Ishikawa (cell line): ENCODE measurements around the gene GIMAP8.

Experiments
- CEBPB ChIP-seq: IDR thresholded peaks from 2 replicates; pipeline ENCODE4 v1.6.1; 2012
- CREB1 ChIP-seq: IDR thresholded peaks from 2 replicates; pipeline ENCODE4 v1.6.1; 2012; ENCODE audit warnings: low read depth
- EGR1 ChIP-seq: IDR thresholded peaks from 2 replicates; pipeline ENCODE4 v1.6.1; 2012
- EP300 ChIP-seq: IDR thresholded peaks from 2 replicates; pipeline ENCODE4 v1.6.1; 2012; ENCODE audit warnings: borderline replicate concordance
- FOXM1 ChIP-seq: IDR thresholded peaks from 2 replicates; pipeline ENCODE4 v1.6.1; 2012; ENCODE audit warnings: low read depth, borderline replicate concordance
- NFIC ChIP-seq: IDR thresholded peaks from 2 replicates; pipeline ENCODE4 v1.6.1; 2012
- RAD21 ChIP-seq: IDR thresholded peaks from 2 replicates; pipeline ENCODE4 v1.6.1; 2012; ENCODE audit warnings: low read depth
- TAF1 ChIP-seq: IDR thresholded peaks from 2 replicates; pipeline ENCODE4 v1.6.1; 2012; ENCODE audit warnings: low read depth, mild to moderate bottlenecking
- TCF12 ChIP-seq: IDR thresholded peaks from 2 replicates; pipeline ENCODE4 v1.6.1; 2012; ENCODE audit warnings: low read depth
- TEAD4 ChIP-seq: IDR thresholded peaks from 2 replicates; pipeline ENCODE4 v1.6.1; 2012
- YY1 ChIP-seq: IDR thresholded peaks from 2 replicates; pipeline ENCODE4 v1.6.1; 2012; ENCODE audit warnings: low read depth
- ZBTB7A ChIP-seq: IDR thresholded peaks from 2 replicates; pipeline ENCODE4 v1.6.1; 2012; ENCODE audit warnings: low read depth
- TF ChIP-seq, protein P1 (sequence below): IDR thresholded peaks from 2 replicates; pipeline ENCODE4 v1.6.1; 2012
- TF ChIP-seq, protein P2 (sequence below): IDR thresholded peaks from 2 replicates; pipeline ENCODE4 v1.6.1; 2012
- TF ChIP-seq, protein P3 (sequence below): IDR thresholded peaks from 2 replicates; pipeline ENCODE4 v1.6.1; 2012; ENCODE audit warnings: low read depth, mild to moderate bottlenecking

The GIMAP8 gene

DNA sequence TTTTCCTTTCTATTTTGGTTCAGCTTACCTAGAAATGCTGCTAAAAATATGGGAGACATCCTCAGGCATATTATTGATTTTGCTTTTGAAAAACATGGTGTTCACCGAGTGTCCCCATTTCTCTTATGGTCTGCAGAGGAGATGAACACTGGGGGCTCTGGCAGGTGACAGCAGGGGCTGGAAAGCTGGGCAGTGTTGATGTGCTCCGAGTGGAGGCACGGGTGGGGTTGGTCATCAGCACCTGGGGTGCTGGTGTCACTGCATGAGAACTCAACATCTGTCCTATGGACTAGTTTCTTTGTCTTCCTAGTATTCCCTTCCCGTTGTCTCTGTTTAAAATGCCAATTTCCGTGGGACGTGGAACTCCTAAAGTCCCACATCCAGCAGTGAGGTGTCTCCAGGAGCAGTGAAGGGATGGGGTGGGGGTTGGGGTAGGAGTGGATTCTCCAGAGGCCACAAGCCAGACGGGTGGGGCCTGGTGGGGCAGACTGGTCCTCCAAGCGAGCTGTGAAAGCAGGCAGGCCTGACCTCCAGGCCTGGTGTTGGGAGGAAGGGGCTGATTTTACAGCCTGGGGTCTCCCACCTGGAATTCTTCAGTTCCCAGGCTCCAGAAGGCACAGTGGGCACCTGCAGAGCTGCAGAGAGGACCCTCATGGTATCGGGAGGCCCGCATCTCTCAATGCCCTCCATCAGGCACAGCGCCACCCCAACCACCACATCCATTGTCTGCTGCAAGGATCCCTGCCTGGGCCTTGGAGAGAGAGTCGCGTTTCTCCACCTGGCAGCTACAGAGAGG is 46.9 kb upstream of the GIMAP8 start:
- TF ChIP-seq RAD21 (no peak), TEAD4 (no peak), EGR1 (no peak), CEBPB (no peak), FOXM1 (no peak), TCF12 (no peak)
- TF ChIP-seq, protein P1, sequence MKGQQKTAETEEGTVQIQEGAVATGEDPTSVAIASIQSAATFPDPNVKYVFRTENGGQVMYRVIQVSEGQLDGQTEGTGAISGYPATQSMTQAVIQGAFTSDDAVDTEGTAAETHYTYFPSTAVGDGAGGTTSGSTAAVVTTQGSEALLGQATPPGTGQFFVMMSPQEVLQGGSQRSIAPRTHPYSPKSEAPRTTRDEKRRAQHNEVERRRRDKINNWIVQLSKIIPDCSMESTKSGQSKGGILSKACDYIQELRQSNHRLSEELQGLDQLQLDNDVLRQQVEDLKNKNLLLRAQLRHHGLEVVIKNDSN, result no peak

DNA sequence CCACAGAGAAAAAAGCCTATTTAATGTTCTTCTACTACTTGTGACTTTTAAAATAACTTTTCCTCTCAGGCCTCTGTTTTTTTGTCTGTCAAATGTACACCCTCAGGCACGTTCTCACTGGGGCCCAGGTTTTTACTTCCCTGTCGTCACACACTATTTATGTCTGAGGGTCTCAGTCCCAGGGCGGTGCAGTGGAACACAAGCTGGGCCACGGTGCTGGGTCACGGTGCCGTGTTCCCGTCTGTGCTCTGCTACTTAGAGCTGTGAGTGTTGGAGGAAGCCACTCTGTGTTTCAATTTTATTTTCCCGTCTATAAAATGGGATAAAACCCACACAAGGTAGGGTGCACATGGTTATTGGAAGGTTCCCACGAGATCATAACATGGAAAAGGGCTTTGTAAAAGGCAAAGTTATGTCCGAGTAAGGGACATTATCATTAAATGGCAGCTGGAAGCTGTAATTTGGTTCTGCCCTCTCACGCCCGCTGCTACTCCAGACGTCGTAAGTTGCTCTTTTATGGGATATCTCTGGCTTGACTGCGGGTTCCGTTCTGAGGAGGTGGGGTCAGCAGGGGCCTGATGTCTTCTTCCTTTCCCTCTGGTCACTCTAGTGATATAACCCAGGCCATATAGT is 46.1 kb upstream of the GIMAP8 start:
- no peak for TF ChIP-seq FOXM1
- TF ChIP-seq RAD21, result no peak
- TF ChIP-seq, protein P2, sequence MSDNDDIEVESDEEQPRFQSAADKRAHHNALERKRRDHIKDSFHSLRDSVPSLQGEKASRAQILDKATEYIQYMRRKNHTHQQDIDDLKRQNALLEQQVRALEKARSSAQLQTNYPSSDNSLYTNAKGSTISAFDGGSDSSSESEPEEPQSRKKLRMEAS, result no peak
- TF ChIP-seq CREB1, result no peak

DNA sequence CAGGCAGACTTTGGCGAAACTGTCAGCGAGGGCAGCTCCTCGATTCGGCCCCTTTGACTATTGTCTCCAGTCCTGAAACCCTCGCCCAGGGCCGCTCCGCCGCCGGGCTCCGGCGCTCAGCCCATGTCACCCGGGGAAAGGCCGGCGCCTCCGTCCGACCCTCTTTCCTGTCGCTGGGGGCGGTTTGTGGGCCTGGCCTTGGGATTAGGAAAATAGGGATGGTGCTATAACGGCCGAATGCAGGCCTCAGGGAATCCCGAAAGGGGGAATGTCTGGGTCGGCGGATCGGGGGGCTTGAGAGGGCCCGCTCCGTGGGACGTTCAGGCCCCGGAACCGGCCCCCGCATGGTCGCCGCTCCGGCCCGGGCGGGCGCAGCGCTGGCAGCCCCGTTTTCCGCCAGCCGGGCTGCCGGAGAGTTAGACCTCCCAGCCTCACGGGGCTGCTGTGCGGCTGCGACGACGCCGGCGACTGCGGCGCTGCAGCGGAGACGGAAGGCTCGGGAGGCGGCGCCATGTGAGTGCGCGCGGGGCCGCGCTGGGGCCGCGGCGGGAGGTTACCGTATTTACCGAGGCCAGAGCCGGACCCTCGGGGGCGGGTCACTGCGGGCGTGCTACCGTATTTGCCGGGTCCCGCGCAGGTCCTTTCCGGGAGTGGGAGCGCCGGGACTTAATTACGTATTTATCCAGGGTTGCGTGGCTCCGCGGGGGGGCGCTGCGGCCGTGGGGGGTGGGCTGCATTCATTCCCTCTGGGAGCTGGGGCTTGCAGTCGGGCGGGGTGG is 45.4 kb upstream of the GIMAP8 start:
- TF ChIP-seq EP300, result 0 out of 2 replicates have a peak, but pooled peaks have one; percentile 14
- TF ChIP-seq, protein P1, result 0 out of 2 replicates have a peak, but pooled peaks have one; percentile 42
- TF ChIP-seq ZBTB7A, result peak; percentile 94; the same call in 1 of the 2 replicates
- peak; percentile 49 for TF ChIP-seq TAF1
- TF ChIP-seq CEBPB, result no peak
- TF ChIP-seq, protein P2, result peak; percentile 81
- no peak for TF ChIP-seq FOXM1
- peak; percentile 84 for TF ChIP-seq YY1
- TF ChIP-seq RAD21, result peak; percentile 4; the same call in 1 of the 2 replicates

DNA sequence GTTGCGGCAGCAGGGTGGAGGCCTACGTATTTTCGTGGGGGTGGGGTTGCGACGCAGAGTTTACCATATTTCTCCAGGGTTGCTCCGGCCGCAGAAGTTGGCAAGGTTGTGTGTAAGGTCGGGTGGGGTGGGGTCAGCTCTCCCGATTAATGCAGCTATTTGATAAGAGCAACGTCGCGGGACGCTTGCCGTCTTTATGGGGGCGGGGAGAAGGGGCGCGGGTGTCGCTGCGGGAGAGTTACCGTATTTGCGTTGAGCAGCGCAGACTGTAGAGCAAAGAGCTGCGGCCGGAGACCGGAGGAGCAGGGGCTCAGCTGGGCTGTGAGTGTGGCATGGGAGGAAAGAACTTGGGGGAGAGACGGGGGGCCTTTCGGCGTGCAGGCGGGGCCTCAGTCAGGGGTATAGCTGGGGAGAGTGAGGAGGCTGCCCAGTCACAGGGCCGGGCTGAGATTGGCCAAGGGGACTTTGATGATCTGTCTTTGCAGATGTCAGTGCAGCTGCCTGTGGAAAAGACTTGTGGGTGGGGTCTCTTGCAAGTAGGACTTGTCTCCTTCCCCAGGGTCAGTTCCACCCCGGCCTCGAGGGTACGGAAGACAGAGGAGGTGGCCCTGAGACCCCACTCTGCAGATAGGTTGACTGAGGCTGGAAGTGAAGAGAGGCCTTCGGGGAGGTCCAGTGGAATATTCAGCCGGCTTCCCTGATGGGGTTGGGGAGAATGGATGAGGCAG is 44.7 kb upstream of the GIMAP8 start:
- TF ChIP-seq EP300 (no peak), TAF1 (peak; percentile 7; the same call in 1 of the 2 replicates)

DNA sequence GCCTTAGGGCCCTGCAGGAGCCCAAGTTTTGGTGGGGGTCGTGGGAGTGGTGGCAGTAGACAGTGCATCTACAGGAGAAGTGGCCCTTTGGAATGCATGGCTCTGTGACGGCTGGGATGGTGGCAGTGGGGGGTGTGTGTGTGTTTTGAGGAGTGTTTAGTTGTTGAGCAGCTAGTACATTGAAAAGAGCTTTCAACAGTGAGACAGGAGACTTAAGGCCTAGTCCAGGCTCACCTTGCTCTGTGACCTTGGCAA is 44.2 kb upstream of the GIMAP8 start:
- TF ChIP-seq, protein P3, sequence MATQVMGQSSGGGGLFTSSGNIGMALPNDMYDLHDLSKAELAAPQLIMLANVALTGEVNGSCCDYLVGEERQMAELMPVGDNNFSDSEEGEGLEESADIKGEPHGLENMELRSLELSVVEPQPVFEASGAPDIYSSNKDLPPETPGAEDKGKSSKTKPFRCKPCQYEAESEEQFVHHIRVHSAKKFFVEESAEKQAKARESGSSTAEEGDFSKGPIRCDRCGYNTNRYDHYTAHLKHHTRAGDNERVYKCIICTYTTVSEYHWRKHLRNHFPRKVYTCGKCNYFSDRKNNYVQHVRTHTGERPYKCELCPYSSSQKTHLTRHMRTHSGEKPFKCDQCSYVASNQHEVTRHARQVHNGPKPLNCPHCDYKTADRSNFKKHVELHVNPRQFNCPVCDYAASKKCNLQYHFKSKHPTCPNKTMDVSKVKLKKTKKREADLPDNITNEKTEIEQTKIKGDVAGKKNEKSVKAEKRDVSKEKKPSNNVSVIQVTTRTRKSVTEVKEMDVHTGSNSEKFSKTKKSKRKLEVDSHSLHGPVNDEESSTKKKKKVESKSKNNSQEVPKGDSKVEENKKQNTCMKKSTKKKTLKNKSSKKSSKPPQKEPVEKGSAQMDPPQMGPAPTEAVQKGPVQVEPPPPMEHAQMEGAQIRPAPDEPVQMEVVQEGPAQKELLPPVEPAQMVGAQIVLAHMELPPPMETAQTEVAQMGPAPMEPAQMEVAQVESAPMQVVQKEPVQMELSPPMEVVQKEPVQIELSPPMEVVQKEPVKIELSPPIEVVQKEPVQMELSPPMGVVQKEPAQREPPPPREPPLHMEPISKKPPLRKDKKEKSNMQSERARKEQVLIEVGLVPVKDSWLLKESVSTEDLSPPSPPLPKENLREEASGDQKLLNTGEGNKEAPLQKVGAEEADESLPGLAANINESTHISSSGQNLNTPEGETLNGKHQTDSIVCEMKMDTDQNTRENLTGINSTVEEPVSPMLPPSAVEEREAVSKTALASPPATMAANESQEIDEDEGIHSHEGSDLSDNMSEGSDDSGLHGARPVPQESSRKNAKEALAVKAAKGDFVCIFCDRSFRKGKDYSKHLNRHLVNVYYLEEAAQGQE, result no peak
- TF ChIP-seq ZBTB7A, result no peak
- TF ChIP-seq TEAD4, result no peak
- TF ChIP-seq FOXM1, result no peak
- TF ChIP-seq EGR1, result no peak
- TF ChIP-seq RAD21, result no peak
- TF ChIP-seq NFIC, result no peak

DNA sequence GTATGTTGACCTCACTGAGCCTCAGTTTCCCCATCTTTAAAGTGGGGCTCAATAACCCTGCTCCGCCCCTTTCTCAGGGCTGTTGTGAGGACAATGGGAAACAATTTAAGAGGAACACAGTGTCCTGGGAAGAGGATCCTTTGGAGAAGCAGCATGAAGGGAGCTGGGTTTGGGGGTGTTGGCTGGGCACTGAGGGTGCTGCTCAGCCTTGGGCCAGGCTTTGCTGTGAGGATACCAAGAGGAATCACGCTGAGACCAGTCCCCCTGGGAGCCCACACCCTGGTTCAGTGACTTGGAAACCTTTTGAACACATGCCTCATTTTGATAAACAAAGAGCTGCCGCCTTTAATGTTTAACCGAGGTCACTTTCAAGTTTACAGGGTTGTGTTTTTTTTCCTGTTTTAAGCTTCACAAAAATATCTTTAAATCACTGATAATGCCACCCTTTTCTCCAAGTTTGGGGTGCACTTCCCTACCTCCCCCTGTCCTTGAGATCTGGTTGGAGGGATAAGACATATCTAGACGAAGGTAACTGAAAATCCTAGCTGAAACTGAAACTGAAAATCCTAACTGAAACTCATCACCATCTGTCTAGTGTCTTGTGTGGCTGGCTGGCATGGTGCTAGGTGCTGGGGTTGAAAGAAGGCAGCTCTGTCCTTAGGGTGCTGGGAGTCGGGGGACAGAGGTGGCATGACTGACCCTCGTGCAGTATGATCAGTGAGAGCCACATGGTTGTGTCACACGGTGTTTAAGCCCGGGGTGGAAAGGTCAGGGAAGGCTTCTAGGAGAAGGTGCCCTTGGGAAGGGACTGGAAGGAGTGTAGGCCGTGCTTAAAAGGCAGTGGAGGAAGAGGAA is 43.6 kb upstream of the GIMAP8 start:
- TF ChIP-seq EP300 (no peak), NFIC (no peak), TAF1 (no peak), EGR1 (no peak), CEBPB (no peak), ZBTB7A (no peak), FOXM1 (no peak), TEAD4 (no peak), RAD21 (no peak), CREB1 (no peak), TCF12 (no peak), YY1 (no peak)
- TF ChIP-seq, protein P3, result no peak
- TF ChIP-seq, protein P2, result no peak
- TF ChIP-seq, protein P1, result no peak
